Measurements from ENCODE around the gene ACOX2.

GRCh38 chr3:58463942-58464271 lies 73.1 kb downstream of the ACOX2 start:
- TF ChIP-seq, protein P1, sequence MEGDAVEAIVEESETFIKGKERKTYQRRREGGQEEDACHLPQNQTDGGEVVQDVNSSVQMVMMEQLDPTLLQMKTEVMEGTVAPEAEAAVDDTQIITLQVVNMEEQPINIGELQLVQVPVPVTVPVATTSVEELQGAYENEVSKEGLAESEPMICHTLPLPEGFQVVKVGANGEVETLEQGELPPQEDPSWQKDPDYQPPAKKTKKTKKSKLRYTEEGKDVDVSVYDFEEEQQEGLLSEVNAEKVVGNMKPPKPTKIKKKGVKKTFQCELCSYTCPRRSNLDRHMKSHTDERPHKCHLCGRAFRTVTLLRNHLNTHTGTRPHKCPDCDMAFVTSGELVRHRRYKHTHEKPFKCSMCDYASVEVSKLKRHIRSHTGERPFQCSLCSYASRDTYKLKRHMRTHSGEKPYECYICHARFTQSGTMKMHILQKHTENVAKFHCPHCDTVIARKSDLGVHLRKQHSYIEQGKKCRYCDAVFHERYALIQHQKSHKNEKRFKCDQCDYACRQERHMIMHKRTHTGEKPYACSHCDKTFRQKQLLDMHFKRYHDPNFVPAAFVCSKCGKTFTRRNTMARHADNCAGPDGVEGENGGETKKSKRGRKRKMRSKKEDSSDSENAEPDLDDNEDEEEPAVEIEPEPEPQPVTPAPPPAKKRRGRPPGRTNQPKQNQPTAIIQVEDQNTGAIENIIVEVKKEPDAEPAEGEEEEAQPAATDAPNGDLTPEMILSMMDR (IDR thresholded peaks at IDR 0.05 in 2 of 3, conservative IDR thresholded peaks at IDR 0.05 in 1 of 3; ENCODE audit: control insufficient read depth in 2 of 3, extremely low read depth in 1 of 3, insufficient read depth in 1 of 3, low read depth in 3 of 3, low read length in 3 of 3): no peak
- TF ChIP-seq, protein P2, sequence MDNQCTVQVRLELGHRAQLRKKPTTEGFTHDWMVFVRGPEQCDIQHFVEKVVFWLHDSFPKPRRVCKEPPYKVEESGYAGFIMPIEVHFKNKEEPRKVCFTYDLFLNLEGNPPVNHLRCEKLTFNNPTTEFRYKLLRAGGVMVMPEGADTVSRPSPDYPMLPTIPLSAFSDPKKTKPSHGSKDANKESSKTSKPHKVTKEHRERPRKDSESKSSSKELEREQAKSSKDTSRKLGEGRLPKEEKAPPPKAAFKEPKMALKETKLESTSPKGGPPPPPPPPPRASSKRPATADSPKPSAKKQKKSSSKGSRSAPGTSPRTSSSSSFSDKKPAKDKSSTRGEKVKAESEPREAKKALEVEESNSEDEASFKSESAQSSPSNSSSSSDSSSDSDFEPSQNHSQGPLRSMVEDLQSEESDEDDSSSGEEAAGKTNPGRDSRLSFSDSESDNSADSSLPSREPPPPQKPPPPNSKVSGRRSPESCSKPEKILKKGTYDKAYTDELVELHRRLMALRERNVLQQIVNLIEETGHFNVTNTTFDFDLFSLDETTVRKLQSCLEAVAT (IDR thresholded peaks at IDR 0.05): no peak
